Mammary epithelial cell (primary cell): ENCODE data around the gene ATP1A2.

Experiments used
- CTCF ChIP-seq, 2 donors: IDR thresholded peaks in 1 of 2; conservative IDR thresholded peaks in 1 of 2; 2 replicates each; pipeline ENCODE4 v1.5.1; 2011 to 2012; ENCODE audit warnings: inconsistent platforms in 2 of 2, low read length in 2 of 2, mild to moderate bottlenecking in 2 of 2, control low read depth in 1 of 2, low read depth in 1 of 2; ENCODE audit not compliant: insufficient read depth in 1 of 2; ENCODE audit errors: extremely low read depth in 1 of 2
- EZH2 ChIP-seq: IDR thresholded peaks from 2 replicates; pipeline ENCODE4 v1.6.1; 2012; ENCODE audit warnings: low read length, inconsistent platforms, borderline replicate concordance

- TF ChIP-seq CTCF (conservative IDR thresholded peaks at IDR 0.05 in 1 of 2, IDR thresholded peaks at IDR 0.05 in 1 of 2; ENCODE audit: extremely low read depth in 1 of 2, insufficient read depth in 1 of 2, low read depth in 1 of 2, low read length in 2 of 2) (no peak), EZH2 (no peak)
Observed at GRCh38 chr1:160129046-160129445, 13.5 kb downstream of the ATP1A2 start.
